ENCODE data around the gene AMELX. TPM values are rescaled to one million over a fixed set of nuclear protein-coding genes. Genes with fewer than 3 reads are reported as not detected.

Gene AMELX
- polyA plus RNA-seq (not detected in 3 replicates), polyA minus RNA-seq (not detected in 3 replicates)
- polyA plus RNA-seq (2011; ENCODE audit: low read depth), result not detected
- polyA plus RNA-seq (2011; cell fraction: cytosol; rRNA removed), result not detected in 2 replicates
- polyA plus RNA-seq (2011; cell fraction: nucleus; rRNA removed), result not detected in 2 replicates
- polyA plus RNA-seq (2012; ENCODE audit: low replicate concordance), result not detected in 2 replicates
- not detected for polyA minus RNA-seq (2011; cell fraction: cytosol; rRNA and poly(A)+ RNA removed)
- not detected in 2 replicates for polyA minus RNA-seq (2011; cell fraction: nucleus; rRNA and poly(A)+ RNA removed)

- H3K9me3 ChIP-seq (ENCODE audit: control insufficient read depth, low read depth, low read length), result no peaks in the 10 kb centered on the region
- DNase-seq (ENCODE audit: low read depth, low spot score), result no peak
- H3K4me2 ChIP-seq (ENCODE audit: control insufficient read depth, extremely low read depth, insufficient read depth, low read depth, low read length), result no peak within 1 kb of the TSS
- H3K4me1 ChIP-seq (ENCODE audit: control insufficient read depth, extremely low read depth, insufficient read depth, low read length), result no peaks in the 10 kb centered on the region
- no peak within 1 kb of the TSS for H3K4me3 ChIP-seq (ENCODE audit: control insufficient read depth in 2 of 3, extremely low read depth in 1 of 3, insufficient read depth in 2 of 3, low read depth in 1 of 3, low read length in 3 of 3)
- no peak for FAIRE-seq
- H3K79me2 ChIP-seq (ENCODE audit: control insufficient read depth, insufficient read depth, low read length), result no peaks in the 10 kb centered on the region
- no peak within 1 kb of the TSS for H3K27ac ChIP-seq (ENCODE audit: control insufficient read depth, insufficient read depth, low read length)
- dilution Hi-C loops (cut with MboI; ENCODE audit: extremely low pct_ligation_motif_present, low sequenced_read_pairs), result no loop called here
- no peaks in the 10 kb centered on the region for H3K9me1 ChIP-seq (ENCODE audit: control insufficient read depth, extremely low read depth, insufficient read depth, low read length)
- H3K9ac ChIP-seq (ENCODE audit: control insufficient read depth, extremely low read depth, insufficient read depth, low read length), result no peak within 1 kb of the TSS
- H3K36me3 ChIP-seq (ENCODE audit: control insufficient read depth in 2 of 2, extremely low read depth in 1 of 2, insufficient read depth in 2 of 2, low read length in 2 of 2), result no peaks in the 10 kb centered on the region
- no peaks in the 10 kb centered on the region for H4K20me1 ChIP-seq (ENCODE audit: control insufficient read depth, extremely low read depth, insufficient read depth, low read length)
- no peak within 1 kb of the TSS for H2AFZ ChIP-seq (ENCODE audit: control insufficient read depth, low read length)
- TF ChIP-seq CTCF (optimal IDR thresholded peaks at IDR 0.05 in 1 of 3, IDR thresholded peaks at IDR 0.05 in 1 of 3, conservative IDR thresholded peaks at IDR 0.05 in 1 of 3; ENCODE audit: extremely low read depth in 1 of 3, insufficient read depth in 2 of 3, low read length in 3 of 3) (no peak), EZH2 (IDR thresholded peaks at IDR 0.05; ENCODE audit: low read length) (no peak)
- no peaks in the 10 kb centered on the region for H3K27me3 ChIP-seq (ENCODE audit: control insufficient read depth, extremely low read depth, insufficient read depth, low read length)
These were observed at the start of gene AMELX for GRCh38 chrX:11293113-11293512. TSS of gene AMELX (plus strand) at chrX:11293413. CDS start at chrX:11294789, 1,376 bp downstream.

- Histone ChIP-seq H3K27me3 (ENCODE audit: control insufficient read depth, extremely low read depth, insufficient read depth, low read length) (no peaks in the 10 kb centered on the region), H3K9ac (ENCODE audit: control insufficient read depth, extremely low read depth, insufficient read depth, low read length) (no peak overlapping the region), H3K27ac (ENCODE audit: control insufficient read depth, insufficient read depth, low read length) (no peak overlapping the region), H3K4me3 (ENCODE audit: control insufficient read depth in 2 of 3, extremely low read depth in 1 of 3, insufficient read depth in 2 of 3, low read depth in 1 of 3, low read length in 3 of 3) (no peak overlapping the region), H4K20me1 (ENCODE audit: control insufficient read depth, extremely low read depth, insufficient read depth, low read length) (no peaks in the 10 kb centered on the region), H2AFZ (ENCODE audit: control insufficient read depth, low read length) (no peak overlapping the region), H3K79me2 (ENCODE audit: control insufficient read depth, insufficient read depth, low read length) (no peaks in the 10 kb centered on the region), H3K9me1 (ENCODE audit: control insufficient read depth, extremely low read depth, insufficient read depth, low read length) (no peaks in the 10 kb centered on the region), H3K36me3 (ENCODE audit: control insufficient read depth in 2 of 2, extremely low read depth in 1 of 2, insufficient read depth in 2 of 2, low read length in 2 of 2) (no peaks in the 10 kb centered on the region), H3K4me1 (ENCODE audit: control insufficient read depth, extremely low read depth, insufficient read depth, low read length) (peaks cover 5% of the 10 kb centered on the region), H3K9me3 (ENCODE audit: control insufficient read depth, low read depth, low read length) (no peaks in the 10 kb centered on the region), H3K4me2 (ENCODE audit: control insufficient read depth, extremely low read depth, insufficient read depth, low read depth, low read length) (no peak overlapping the region)
- dilution Hi-C loops (cut with MboI; ENCODE audit: extremely low pct_ligation_motif_present, low sequenced_read_pairs), result no loop called here
- FAIRE-seq, result peak; percentile 49
- DNase-seq (ENCODE audit: low read depth, low spot score), result peak; percentile 17
- TF ChIP-seq CTCF (optimal IDR thresholded peaks at IDR 0.05 in 1 of 3, IDR thresholded peaks at IDR 0.05 in 1 of 3, conservative IDR thresholded peaks at IDR 0.05 in 1 of 3; ENCODE audit: extremely low read depth in 1 of 3, insufficient read depth in 2 of 3, low read length in 3 of 3) (no peak), EZH2 (IDR thresholded peaks at IDR 0.05; ENCODE audit: low read length) (no peak)
These were observed 48.6 kb upstream of the AMELX start for GRCh38 chrX:11244636-11245035.
